Fibroblast of lung (primary cell): ENCODE results near the gene EFCAB14. TPM values are rescaled to one million over a fixed set of nuclear protein-coding genes. Genes with fewer than 3 reads are reported as not detected.
A peak's percentile ranks its signal among the peaks of the same experiment; 100 is the strongest.

ENCODE experiments used
- DNase-seq, 2 donors: peaks; one replicate each; pipeline versions ENCODE4 v3.0.0 to v3.0.0-alpha.2; 2010; ENCODE audit warnings: low read depth in 2 of 2
- H2AFZ ChIP-seq: 2 replicates; pipeline ENCODE4 v1.5.1; 2012; ENCODE audit warnings: low read length, control low read depth, inconsistent platforms
- H3K27ac ChIP-seq: 2 replicates; pipeline ENCODE4 v1.5.1; 2011; ENCODE audit warnings: low read length, control low read depth; ENCODE audit not compliant: insufficient read depth
- H3K27me3 ChIP-seq: 2 replicates; pipeline ENCODE4 v1.5.1; 2011; ENCODE audit warnings: mild to moderate bottlenecking, low read length; ENCODE audit not compliant: control insufficient read depth, insufficient read depth
- H3K36me3 ChIP-seq: 2 replicates; pipeline ENCODE4 v1.5.1; 2011; ENCODE audit warnings: low read length; ENCODE audit not compliant: control insufficient read depth, insufficient read depth
- H3K4me1 ChIP-seq: 2 replicates; pipeline ENCODE4 v1.5.1; 2011; ENCODE audit warnings: low read length; ENCODE audit not compliant: control insufficient read depth, insufficient read depth; ENCODE audit errors: extremely low read depth
- H3K4me2 ChIP-seq: 2 replicates; pipeline ENCODE4 v1.5.1; 2011; ENCODE audit warnings: low read length, control low read depth; ENCODE audit not compliant: insufficient read depth; ENCODE audit errors: extremely low read depth
- H3K4me3 ChIP-seq, 4 experiments: fragments of 200-600 bp in 1 of 4; sonication (generic) in 1 of 4; replicated peaks in 1 of 4; 2 replicates each; pipeline ENCODE4 v1.5.1; 2011 to 2016; ENCODE audit warnings: low read length in 4 of 4, low read depth in 3 of 4, mild to moderate bottlenecking in 3 of 4, control low read depth in 2 of 4, inconsistent platforms in 1 of 4, mixed read lengths in 1 of 4; ENCODE audit not compliant: insufficient read depth in 1 of 4; ENCODE audit errors: control extremely low read depth in 1 of 4
- H3K79me2 ChIP-seq: 2 replicates; pipeline ENCODE4 v1.5.1; 2012; ENCODE audit warnings: mild to moderate bottlenecking, low read length, inconsistent platforms; ENCODE audit not compliant: control insufficient read depth, insufficient read depth
- H3K9ac ChIP-seq: 2 replicates; pipeline ENCODE4 v1.5.1; 2011; ENCODE audit warnings: mild to moderate bottlenecking, low read length, control low read depth; ENCODE audit not compliant: insufficient read depth
- H3K9me3 ChIP-seq: 2 replicates; pipeline ENCODE4 v1.5.1; 2012; ENCODE audit warnings: low read depth, low read length; ENCODE audit not compliant: control insufficient read depth, insufficient read depth
- H4K20me1 ChIP-seq: 2 replicates; pipeline ENCODE4 v1.5.1; 2011; ENCODE audit warnings: low read length; ENCODE audit not compliant: control insufficient read depth, insufficient read depth; ENCODE audit errors: extremely low read depth
- EZH2 ChIP-seq: IDR thresholded peaks from 2 replicates; pipeline ENCODE4 v1.5.1; 2012; ENCODE audit warnings: low read length, control low read depth, mild to moderate bottlenecking; ENCODE audit errors: missing control alignments
- polyA minus RNA-seq: library from RNA; depleted of rRNA, polyadenylated mRNA; stranded (reverse); fragments of >200 nt; gene quantifications from 2 replicates; pipeline ENCODE4 v1.2.3, GENCODE V29; 2011; ENCODE audit warnings: low replicate concordance
- polyA plus RNA-seq, 2 donors: library from polyadenylated mRNA; depleted of rRNA in 1 of 2; stranded (reverse) in 1 of 2; unstranded in 1 of 2; fragments of >200 nt; gene quantifications; 2 replicates each; pipeline ENCODE4 v1.2.1, GENCODE V29; 2011 to 2012; ENCODE audit warnings: missing spikeins in 1 of 2
- total RNA-seq: library from RNA; depleted of rRNA; stranded (reverse); fragments of >200 nt; gene quantifications from 2 replicates; pipeline ENCODE4 v1.2.1, GENCODE V29; 2014
- TF ChIP-seq, protein P1 (sequence below), 2 donors: IDR thresholded peaks in 1 of 2; conservative IDR thresholded peaks in 1 of 2; 1 replicate in 1 of 2; 2 replicates in 1 of 2; pipeline ENCODE4 v1.5.1; 2011 to 2012; ENCODE audit warnings: low read length in 2 of 2, control low read depth in 1 of 2, inconsistent platforms in 1 of 2, low read depth in 1 of 2, mild to moderate bottlenecking in 1 of 2

The EFCAB14 gene, protein sequence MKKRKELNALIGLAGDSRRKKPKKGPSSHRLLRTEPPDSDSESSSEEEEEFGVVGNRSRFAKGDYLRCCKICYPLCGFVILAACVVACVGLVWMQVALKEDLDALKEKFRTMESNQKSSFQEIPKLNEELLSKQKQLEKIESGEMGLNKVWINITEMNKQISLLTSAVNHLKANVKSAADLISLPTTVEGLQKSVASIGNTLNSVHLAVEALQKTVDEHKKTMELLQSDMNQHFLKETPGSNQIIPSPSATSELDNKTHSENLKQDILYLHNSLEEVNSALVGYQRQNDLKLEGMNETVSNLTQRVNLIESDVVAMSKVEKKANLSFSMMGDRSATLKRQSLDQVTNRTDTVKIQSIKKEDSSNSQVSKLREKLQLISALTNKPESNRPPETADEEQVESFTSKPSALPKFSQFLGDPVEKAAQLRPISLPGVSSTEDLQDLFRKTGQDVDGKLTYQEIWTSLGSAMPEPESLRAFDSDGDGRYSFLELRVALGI
- total RNA-seq (35.3 and 35.7 TPM in 2 replicates), polyA plus RNA-seq (54.3 and 65.0 TPM in 2 replicates), polyA minus RNA-seq (18.1 and 23.0 TPM in 2 replicates)
- polyA plus RNA-seq (2012), result 27.7 and 36.8 TPM in 2 replicates

DNA sequence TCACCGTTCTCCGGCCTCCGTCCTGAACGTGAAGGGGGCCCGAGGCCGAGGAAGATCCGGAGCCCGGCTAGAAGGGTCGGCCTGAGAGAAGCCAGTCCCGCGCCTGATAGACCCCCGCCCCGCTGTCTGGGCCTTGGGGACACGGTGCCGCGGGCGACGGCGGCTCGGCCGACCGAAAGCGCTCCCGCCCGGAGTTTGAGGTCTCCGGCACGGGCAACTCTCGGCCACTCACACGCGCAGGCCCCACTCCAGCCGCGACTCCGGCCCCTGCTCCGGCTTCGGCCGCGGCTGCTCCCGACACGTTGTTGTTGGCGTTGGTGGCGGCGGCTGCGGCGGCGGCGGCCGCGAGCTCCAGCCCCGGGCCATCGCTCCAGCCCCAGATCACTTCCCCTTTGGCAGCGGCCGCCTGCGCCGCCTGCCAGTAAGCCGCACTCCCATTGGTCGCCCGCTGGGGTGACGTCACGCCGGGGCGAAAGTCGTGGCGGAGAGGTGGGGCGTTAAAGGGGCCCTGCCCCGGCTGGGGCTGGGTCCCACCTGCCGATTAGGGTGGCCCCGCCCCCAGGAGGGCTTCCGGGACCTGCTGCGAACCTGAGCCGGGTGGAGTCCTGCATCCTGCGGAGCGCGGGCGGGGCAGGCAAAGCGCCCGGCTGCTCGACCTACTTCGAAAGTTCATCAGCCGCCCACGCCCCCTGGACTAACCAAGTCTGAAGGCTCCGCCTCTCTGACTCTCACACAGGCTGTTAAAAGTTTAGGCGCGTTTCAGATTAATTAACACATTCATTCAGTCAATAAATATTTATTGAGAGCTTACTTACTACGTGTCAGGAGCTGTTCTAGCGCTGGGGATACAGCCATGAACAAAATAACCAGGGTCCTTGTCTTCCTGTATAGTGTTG lies at the start of gene EFCAB14:
Gene EFCAB14, minus strand, starts transcription at position 388 of the 896 bp plus-strand sequence. CDS start 1,027 bp downstream, outside the sequence.
- TF ChIP-seq EZH2, result no peak
- TF ChIP-seq, protein P1, sequence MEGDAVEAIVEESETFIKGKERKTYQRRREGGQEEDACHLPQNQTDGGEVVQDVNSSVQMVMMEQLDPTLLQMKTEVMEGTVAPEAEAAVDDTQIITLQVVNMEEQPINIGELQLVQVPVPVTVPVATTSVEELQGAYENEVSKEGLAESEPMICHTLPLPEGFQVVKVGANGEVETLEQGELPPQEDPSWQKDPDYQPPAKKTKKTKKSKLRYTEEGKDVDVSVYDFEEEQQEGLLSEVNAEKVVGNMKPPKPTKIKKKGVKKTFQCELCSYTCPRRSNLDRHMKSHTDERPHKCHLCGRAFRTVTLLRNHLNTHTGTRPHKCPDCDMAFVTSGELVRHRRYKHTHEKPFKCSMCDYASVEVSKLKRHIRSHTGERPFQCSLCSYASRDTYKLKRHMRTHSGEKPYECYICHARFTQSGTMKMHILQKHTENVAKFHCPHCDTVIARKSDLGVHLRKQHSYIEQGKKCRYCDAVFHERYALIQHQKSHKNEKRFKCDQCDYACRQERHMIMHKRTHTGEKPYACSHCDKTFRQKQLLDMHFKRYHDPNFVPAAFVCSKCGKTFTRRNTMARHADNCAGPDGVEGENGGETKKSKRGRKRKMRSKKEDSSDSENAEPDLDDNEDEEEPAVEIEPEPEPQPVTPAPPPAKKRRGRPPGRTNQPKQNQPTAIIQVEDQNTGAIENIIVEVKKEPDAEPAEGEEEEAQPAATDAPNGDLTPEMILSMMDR (conservative IDR thresholded peaks at IDR 0.05 in 1 of 2, IDR thresholded peaks at IDR 0.05 in 1 of 2; ENCODE audit: low read depth in 1 of 2, low read length in 2 of 2), result no peak

DNA sequence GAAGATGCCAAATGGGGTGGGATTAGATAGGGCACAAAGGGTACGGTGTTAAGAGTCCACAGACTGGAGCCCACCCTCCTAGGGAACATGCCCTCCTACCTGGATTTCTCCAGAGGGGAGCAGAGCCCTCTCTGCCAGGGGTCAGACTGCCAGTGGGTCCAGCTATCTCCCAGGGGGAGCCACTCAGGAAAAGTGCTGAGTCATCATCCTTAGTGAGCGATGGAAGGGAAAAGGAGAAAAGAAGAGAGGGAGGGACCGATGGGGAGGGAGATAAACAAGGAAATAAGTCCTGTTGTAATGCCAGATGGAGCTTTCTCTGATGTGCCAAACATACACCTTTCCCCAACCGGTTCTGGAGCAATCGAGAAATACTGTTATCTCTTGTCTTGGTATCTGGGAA lies 49.5 kb upstream of the EFCAB14 start:
- H3K79me2 ChIP-seq, result no peaks in the 10 kb centered on the region
- H4K20me1 ChIP-seq, result no peaks in the 10 kb centered on the region
- no peak overlapping the region for H2AFZ ChIP-seq
- no peaks in the 10 kb centered on the region for H3K4me1 ChIP-seq
- H3K4me2 ChIP-seq, result no peak overlapping the region
- no peak overlapping the region for H3K9ac ChIP-seq
- no peaks in the 10 kb centered on the region for H3K27me3 ChIP-seq
- DNase-seq, result no peak
- H3K36me3 ChIP-seq, result no peaks in the 10 kb centered on the region
- H3K4me3 ChIP-seq, result no peak overlapping the region
- H3K9me3 ChIP-seq, result no peaks in the 10 kb centered on the region
- H3K27ac ChIP-seq, result no peak overlapping the region
- no peak for TF ChIP-seq EZH2
- TF ChIP-seq, protein P1 (conservative IDR thresholded peaks at IDR 0.05 in 1 of 2, IDR thresholded peaks at IDR 0.05 in 1 of 2; ENCODE audit: low read depth in 1 of 2, low read length in 2 of 2), result no peak

More for the DNA sequence above, at the start of gene EFCAB14:
- Histone ChIP-seq H3K79me2 (peaks cover 22% of the 10 kb centered on the region), H3K27ac (peak within 1 kb of the TSS; percentile 88), H4K20me1 (no peaks in the 10 kb centered on the region), H3K36me3 (no peaks in the 10 kb centered on the region), H3K4me1 (peaks cover 3% of the 10 kb centered on the region), H3K9me3 (no peaks in the 10 kb centered on the region), H3K4me3 (peak within 1 kb of the TSS; percentile 88 to 97 (median 92)), H3K9ac (peak within 1 kb of the TSS; percentile 89), H2AFZ (peak within 1 kb of the TSS; percentile 82), H3K27me3 (peaks cover 7% of the 10 kb centered on the region), H3K4me2 (peak within 1 kb of the TSS; percentile 92)
- peak; percentile 88 to 90 for DNase-seq
